GM12878 (cell line): ENCODE measurements around the gene COL4A4.

Experiments
- CHD2 ChIP-seq: IDR thresholded peaks from 2 replicates; pipeline ENCODE4 v1.6.1; 2011; ENCODE audit warnings: low read depth, low read length, improper control_type of control experiment, borderline replicate concordance
- EP300 ChIP-seq, 2 experiments: fragments of 150-350 bp in 1 of 2; IDR thresholded peaks; 2 replicates each; pipeline ENCODE4 v1.6.1; 2011 to 2012; ENCODE audit warnings: low read depth in 2 of 2, low read length in 2 of 2, borderline replicate concordance in 1 of 2, improper control_type of control experiment in 1 of 2, inconsistent platforms in 1 of 2; ENCODE audit not compliant: control insufficient read depth in 1 of 2
- EZH2 ChIP-seq: IDR thresholded peaks from 2 replicates; pipeline ENCODE4 v1.6.1; 2012; ENCODE audit warnings: low read depth, mild to moderate bottlenecking, control low read depth, inconsistent platforms, low read length, borderline replicate concordance; ENCODE audit not compliant: control insufficient read depth
- NFIC ChIP-seq: IDR thresholded peaks from 2 replicates; pipeline ENCODE4 v1.6.1; 2012; ENCODE audit warnings: low read depth, mild to moderate bottlenecking, inconsistent platforms, low read length, moderate library complexity
- POLR2A ChIP-seq: IDR thresholded peaks from 2 replicates; pipeline ENCODE4 v1.6.1; 2011; ENCODE audit warnings: low read depth, mild to moderate bottlenecking, low read length
- RCOR1 ChIP-seq: conservative IDR thresholded peaks from 2 replicates; pipeline ENCODE4 v1.6.1; 2012; ENCODE audit warnings: low read depth, low read length, improper control_type of control experiment
- SMC3 ChIP-seq: IDR thresholded peaks from 2 replicates; pipeline ENCODE4 v1.6.1; 2011; ENCODE audit warnings: low read length, improper control_type of control experiment, borderline replicate concordance
- YY1 ChIP-seq: IDR thresholded peaks from 2 replicates; pipeline ENCODE4 v1.6.1; 2011; ENCODE audit warnings: low read depth, mild to moderate bottlenecking, low read length
- ZNF274 ChIP-seq: IDR thresholded peaks from one replicate; pipeline ENCODE4 v1.8.0; 2011; ENCODE audit not compliant: insufficient read length, insufficient read depth
- TF ChIP-seq, protein P1 (sequence below): IDR thresholded peaks from 2 replicates; pipeline ENCODE4 v1.6.1; 2011; ENCODE audit warnings: low read depth, mild to moderate bottlenecking, low read length, moderate library complexity, borderline replicate concordance; ENCODE audit errors: extremely low read depth
- TF ChIP-seq, protein P2 (sequence below): IDR thresholded peaks from 2 replicates; pipeline ENCODE4 v1.6.1; 2011; ENCODE audit warnings: borderline replicate concordance, low read depth, mild to moderate bottlenecking, moderate library complexity, low read length; ENCODE audit not compliant: insufficient read depth, poor library complexity, severe bottlenecking
- TF ChIP-seq, protein P3 (sequence below), 3 experiments: IDR thresholded peaks in 2 of 3; conservative IDR thresholded peaks in 1 of 3; 2 replicates each; pipeline ENCODE4 v1.5.1; 2011; ENCODE audit warnings: low read depth in 3 of 3, low read length in 3 of 3, mild to moderate bottlenecking in 3 of 3, control low read depth in 2 of 3, moderate library complexity in 2 of 3, inconsistent platforms in 1 of 3, mixed read lengths in 1 of 3; ENCODE audit not compliant: control insufficient read depth in 2 of 3, insufficient read depth in 1 of 3; ENCODE audit errors: extremely low read depth in 1 of 3

DNA sequence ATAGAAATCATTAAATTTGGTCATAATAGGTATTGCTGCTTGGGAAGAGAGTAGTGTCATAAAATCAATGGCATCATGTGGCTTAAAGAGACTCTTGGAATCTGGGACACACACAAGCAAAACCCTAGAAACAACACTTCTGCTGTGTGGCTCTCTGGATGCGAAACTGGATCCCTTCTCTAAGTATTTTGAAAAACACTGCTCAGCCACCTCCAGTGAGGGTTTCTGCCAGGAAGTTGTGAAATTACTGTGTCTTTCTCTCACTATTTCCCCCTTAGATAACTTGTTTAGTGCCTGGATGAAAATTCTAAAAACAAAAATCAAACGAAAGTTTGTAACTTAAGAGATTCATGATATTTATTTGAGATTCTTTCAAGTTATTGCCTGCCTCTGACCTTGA lies 164.3 kb downstream of the COL4A4 start:
- TF ChIP-seq EP300 (IDR thresholded peaks at IDR 0.05; ENCODE audit: borderline replicate concordance in 1 of 2, control insufficient read depth in 1 of 2, low read depth in 2 of 2, low read length in 2 of 2) (no peak), CHD2 (no peak), POLR2A (no peak), EZH2 (no peak), YY1 (no peak), ZNF274 (no peak), NFIC (no peak), SMC3 (no peak), RCOR1 (no peak)
- TF ChIP-seq, protein P1, sequence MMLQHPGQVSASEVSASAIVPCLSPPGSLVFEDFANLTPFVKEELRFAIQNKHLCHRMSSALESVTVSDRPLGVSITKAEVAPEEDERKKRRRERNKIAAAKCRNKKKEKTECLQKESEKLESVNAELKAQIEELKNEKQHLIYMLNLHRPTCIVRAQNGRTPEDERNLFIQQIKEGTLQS, result no peak
- TF ChIP-seq, protein P2, sequence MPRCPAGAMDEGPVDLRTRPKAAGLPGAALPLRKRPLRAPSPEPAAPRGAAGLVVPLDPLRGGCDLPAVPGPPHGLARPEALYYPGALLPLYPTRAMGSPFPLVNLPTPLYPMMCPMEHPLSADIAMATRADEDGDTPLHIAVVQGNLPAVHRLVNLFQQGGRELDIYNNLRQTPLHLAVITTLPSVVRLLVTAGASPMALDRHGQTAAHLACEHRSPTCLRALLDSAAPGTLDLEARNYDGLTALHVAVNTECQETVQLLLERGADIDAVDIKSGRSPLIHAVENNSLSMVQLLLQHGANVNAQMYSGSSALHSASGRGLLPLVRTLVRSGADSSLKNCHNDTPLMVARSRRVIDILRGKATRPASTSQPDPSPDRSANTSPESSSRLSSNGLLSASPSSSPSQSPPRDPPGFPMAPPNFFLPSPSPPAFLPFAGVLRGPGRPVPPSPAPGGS, result no peak
- TF ChIP-seq, protein P3, sequence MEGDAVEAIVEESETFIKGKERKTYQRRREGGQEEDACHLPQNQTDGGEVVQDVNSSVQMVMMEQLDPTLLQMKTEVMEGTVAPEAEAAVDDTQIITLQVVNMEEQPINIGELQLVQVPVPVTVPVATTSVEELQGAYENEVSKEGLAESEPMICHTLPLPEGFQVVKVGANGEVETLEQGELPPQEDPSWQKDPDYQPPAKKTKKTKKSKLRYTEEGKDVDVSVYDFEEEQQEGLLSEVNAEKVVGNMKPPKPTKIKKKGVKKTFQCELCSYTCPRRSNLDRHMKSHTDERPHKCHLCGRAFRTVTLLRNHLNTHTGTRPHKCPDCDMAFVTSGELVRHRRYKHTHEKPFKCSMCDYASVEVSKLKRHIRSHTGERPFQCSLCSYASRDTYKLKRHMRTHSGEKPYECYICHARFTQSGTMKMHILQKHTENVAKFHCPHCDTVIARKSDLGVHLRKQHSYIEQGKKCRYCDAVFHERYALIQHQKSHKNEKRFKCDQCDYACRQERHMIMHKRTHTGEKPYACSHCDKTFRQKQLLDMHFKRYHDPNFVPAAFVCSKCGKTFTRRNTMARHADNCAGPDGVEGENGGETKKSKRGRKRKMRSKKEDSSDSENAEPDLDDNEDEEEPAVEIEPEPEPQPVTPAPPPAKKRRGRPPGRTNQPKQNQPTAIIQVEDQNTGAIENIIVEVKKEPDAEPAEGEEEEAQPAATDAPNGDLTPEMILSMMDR (IDR thresholded peaks at IDR 0.05 in 2 of 3, conservative IDR thresholded peaks at IDR 0.05 in 1 of 3; ENCODE audit: control insufficient read depth in 2 of 3, extremely low read depth in 1 of 3, insufficient read depth in 1 of 3, low read depth in 3 of 3, low read length in 3 of 3), result no peak
